GM18517 (cell line): ENCODE data around the gene FHL2.

Source experiments
- ATAC-seq: cut with Tn5 transposase; IDR thresholded peaks from one replicate; pipeline ENCODE4 v1.9.1; 2021; ENCODE audit warnings: mild to moderate bottlenecking, moderate library complexity; ENCODE audit not compliant: unreplicated experiment

FHL2 gene

GRCh38 chr2:105380432-105381100 lies 18.3 kb downstream of the FHL2 start:
- no peak for ATAC-seq

DNA sequence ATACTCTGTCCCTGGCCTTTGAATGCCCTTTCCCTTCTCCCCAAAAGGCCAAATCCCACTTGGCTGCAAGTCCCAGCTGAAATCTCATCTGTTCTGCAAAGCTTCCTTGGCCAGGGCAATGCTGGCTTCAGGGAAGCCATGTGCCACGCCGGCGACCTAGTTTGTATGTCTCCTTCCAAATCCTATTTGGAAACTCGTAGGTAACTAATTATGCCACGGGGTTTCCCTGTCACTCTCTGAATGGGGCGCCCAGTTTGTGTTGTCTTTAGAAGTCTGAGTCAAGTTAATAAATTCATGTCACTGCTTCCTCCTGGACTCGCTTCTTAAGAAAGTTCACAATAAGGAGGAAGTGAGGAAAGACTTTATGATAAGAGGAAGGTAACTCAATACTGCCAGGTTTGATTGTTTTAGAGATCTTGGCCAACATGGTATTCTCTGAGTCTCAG lies 19.1 kb downstream of the FHL2 start:
- no peak for ATAC-seq

- ATAC-seq = no peak
These were observed 19.9 kb downstream of the FHL2 start for GRCh38 chr2:105378921-105379383.

GRCh38 chr2:105378276-105378840 lies 20.5 kb downstream of the FHL2 start:
- no peak for ATAC-seq

- ATAC-seq = no peak
These were observed 21.0 kb downstream of the FHL2 start for GRCh38 chr2:105377871-105378270.

GRCh38 chr2:105376789-105377240 lies 22.0 kb downstream of the FHL2 start:
- no peak for ATAC-seq

DNA sequence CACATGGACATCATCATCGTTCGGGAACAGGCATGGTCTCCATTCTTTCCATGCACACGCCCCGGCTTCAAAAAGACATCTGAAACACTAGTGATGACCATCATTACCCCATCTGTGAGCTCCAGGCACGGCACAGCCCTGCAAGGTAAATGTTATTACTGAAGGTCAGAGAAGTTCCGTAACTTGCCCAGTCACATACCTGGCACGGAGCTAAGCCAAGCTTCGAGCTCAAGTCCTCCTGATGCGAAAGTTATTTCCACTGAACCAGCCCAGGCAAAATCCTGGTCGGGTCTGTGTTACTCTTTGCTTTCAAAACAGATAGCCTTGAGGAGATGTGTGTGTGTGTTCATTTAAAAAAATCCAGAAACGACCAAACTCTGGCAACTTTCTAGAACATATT lies 22.8 kb downstream of the FHL2 start:
- no peak for ATAC-seq

- no peak for ATAC-seq
These were observed 23.8 kb downstream of the FHL2 start for GRCh38 chr2:105375001-105375561.

DNA sequence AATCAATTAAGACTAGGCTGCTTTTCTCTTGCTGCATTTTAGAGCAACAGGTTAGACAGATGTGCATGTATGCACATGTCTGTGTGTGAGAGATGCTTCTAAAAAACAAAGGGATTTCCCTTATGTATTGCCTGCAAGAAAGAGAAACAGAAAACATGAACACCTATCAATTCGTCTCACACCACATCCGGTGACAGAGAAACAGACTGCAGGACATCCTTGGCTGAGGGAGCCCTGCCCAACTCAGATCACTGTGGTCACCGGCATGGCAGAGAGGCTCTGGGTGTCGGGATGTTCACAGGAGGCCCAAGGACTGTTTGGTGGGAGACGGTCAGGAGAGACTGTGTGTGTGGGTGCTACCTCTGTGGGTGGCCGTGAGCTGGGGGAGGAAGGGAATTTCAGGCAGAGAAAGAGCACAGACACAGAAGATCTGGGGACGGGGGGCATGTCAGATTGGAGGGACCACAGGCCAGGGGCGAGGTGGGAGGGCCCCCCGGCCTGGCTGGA lies 24.9 kb downstream of the FHL2 start:
- ATAC-seq = peak; percentile 96

DNA sequence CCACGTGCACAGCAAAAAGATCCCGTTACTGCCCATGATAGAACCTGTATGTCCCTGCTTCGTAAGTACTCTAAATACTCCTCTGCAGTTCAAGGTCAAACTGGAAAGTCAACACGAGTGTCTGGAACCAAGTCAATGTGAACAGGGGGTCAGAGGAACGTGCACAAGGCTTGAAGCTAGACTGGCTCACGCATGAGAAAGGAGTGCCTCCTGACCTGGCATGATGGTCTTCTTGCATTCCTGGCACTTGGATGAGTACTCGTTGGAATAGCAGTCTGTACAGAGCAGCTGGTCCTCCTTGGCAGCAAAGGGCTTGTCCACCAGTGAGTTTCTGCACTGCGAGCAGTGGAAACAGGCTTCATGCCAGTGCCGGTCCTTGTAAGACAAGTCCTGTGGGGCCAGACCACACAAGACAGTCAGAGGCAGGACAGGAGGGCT lies 25.5 kb downstream of the FHL2 start:
- no peak for ATAC-seq

DNA sequence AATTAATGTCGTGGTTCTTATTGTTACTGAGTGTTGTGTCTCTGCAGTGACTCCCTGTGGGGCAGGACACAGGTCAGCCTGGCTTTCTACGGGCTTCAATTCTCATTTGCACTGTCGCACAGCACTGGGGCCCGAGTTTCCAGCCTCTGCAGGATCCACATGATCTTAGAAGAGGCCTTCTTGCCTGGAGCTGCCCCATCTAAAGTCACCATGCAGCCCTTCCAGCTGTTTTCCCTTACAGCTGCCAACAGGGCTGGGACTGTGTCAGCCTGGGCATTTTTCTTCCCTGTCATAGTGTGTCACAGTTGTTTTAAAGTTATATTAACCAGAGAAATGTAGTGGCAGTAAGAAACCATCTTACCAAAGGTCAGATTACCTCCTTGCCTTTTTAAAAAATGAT lies 27.0 kb downstream of the FHL2 start:
- ATAC-seq = no peak

- ATAC-seq = no peak
These were observed 27.7 kb downstream of the FHL2 start for GRCh38 chr2:105371156-105371555.

DNA sequence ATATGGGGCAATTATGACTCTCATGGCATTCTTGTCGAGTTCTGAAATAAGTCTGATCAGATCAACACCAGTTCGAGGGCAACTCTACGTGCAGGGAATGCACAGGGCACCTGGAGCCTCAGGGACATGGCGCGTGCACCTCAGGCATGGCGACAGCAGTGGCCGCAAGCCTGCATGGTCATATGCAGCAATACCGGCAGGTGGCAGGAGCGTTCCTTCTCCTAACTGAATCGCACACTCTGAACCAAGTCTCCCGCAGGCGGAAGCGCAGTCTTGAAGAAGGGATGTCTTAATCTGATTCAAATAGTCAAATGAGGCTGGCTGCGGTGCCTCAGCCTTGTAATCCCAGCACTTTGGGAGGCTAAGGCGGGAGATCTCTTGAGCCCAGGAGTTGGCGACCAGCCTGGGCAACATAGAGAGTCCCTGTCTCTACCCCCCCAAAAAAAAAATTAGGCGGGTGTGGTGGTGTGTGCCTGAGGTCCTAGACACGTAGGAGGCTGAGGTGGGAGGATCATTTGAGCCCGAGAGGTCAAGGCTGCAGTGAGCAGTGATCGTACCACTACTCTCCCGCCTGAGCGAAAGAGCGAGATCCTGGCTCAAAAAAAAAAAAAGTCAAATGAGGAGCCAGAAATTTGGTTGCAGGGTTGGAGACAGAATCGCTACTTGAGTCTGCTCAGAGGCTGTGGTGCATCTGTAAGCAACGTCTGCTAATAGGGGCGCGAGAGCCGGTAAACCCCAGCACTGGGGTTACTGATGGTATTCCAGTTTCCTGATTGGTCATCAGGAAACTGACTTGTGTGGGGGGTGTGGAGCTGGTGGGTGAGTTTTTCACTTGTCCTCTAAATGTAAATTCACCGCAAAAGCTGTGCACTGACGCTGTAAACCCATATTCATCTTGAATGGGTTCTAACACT lies 28.8 kb downstream of the FHL2 start:
- peak; percentile 69 for ATAC-seq

DNA sequence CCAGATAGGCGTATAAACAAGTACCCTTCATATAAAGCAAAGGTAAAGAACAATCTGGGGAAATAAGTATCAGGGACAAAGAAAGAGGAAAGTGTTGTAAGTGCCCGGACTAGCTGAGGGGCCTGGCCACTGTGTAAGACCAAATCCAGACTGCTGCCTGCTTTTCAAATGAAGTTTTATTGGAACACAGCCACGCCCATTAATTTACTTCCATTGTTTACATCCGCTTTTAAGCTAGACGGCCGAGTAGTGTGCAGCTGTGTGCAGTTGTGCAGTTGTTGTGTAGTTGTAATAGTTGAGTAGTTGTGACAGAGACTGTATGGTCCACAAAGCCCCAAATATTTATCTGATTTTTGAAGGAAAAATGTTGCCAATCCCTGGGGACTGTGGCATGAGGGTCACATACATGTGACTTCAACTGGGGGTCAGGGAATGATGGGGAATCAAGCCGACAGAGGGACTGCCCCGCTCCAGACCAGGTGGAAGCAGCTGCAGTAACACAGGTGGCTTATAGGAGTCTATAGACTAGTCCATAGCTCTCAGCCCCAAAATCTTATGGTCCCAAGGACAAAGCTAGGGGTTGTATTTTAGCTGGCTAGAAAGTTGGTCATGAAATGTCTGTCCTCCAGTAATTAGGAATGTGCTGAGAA lies 30.0 kb downstream of the FHL2 start:
- ATAC-seq = no peak

- ATAC-seq = no peak
These were observed 33.6 kb downstream of the FHL2 start for GRCh38 chr2:105365206-105365605.

GRCh38 chr2:105364436-105365139 lies 34.3 kb downstream of the FHL2 start:
- no peak for ATAC-seq

GRCh38 chr2:105362862-105363591 lies 35.8 kb downstream of the FHL2 start:
- no peak for ATAC-seq

- no peak for ATAC-seq
These were observed 37.6 kb downstream of the FHL2 start for GRCh38 chr2:105361102-105361889.
